ENCODE results near the gene TMEM247. TPM values are rescaled to one million over a fixed set of nuclear protein-coding genes. Genes with fewer than 3 reads are reported as not detected.

TMEM247 gene
- total and polyA plus RNA-seq, 12 donors = not detected

GRCh38 chr2:46481198-46482193 is 2.1 kb downstream of the TMEM247 start:
- WGBS, 4 donors = 71 to 76% (median 73%) methylated on average over 6 of the region's 6 CpGs
- H3K9me3 ChIP-seq (replicated peaks in 1 of 3) = no peaks in the 10 kb centered on the region
- TF ChIP-seq POLR2A (IDR thresholded peaks at IDR 0.05) (no peak), CTCF (IDR thresholded peaks at IDR 0.05) (no peak)
- no peak overlapping the region for H3K4me3 ChIP-seq
- H3K4me1 ChIP-seq (replicated peaks in 1 of 2) = no peaks in the 10 kb centered on the region
- H3K27me3 ChIP-seq = no peaks in the 10 kb centered on the region
- no peaks in the 10 kb centered on the region for H3K36me3 ChIP-seq (replicated peaks in 1 of 2)
- H3K27ac ChIP-seq = no peak overlapping the region
- DNase-seq = no peak
- intact Hi-C loops (cut with DNase I) = no loop called here

GRCh38 chr2:46482490-46482889 is 3.1 kb downstream of the TMEM247 start:
- Histone ChIP-seq H3K9me3 (replicated peaks in 1 of 3) (no peaks in the 10 kb centered on the region), H3K27me3 (no peaks in the 10 kb centered on the region), H3K4me1 (replicated peaks in 1 of 2) (no peaks in the 10 kb centered on the region), H3K36me3 (replicated peaks in 1 of 2) (no peaks in the 10 kb centered on the region), H3K27ac (no peak overlapping the region), H3K4me3 (no peak overlapping the region)
- no peak for DNase-seq
- intact Hi-C loops (cut with DNase I) = no loop called here
- WGBS, 4 donors = 79 to 89% (median 80%) methylated on average over 4 of the region's 4 CpGs
- TF ChIP-seq CTCF (IDR thresholded peaks at IDR 0.05) (no peak), POLR2A (IDR thresholded peaks at IDR 0.05) (no peak)

GRCh38 chr2:46485002-46485401 is 5.6 kb downstream of the TMEM247 start:
- Histone ChIP-seq H3K36me3 (replicated peaks in 1 of 2) (no peaks in the 10 kb centered on the region), H3K27me3 (no peaks in the 10 kb centered on the region), H3K4me1 (replicated peaks in 1 of 2) (no peaks in the 10 kb centered on the region), H3K27ac (no peak overlapping the region), H3K4me3 (no peak overlapping the region), H3K9me3 (replicated peaks in 1 of 3) (no peaks in the 10 kb centered on the region)
- TF ChIP-seq POLR2A (IDR thresholded peaks at IDR 0.05) (no peak), CTCF (IDR thresholded peaks at IDR 0.05) (no peak)
- no peak for DNase-seq
- WGBS, 4 donors = 89 to 95% (median 94%) methylated on average over 5 of the region's 5 CpGs
- intact Hi-C loops (cut with DNase I) = no loop called here

GRCh38 chr2:46486436-46486835 is 7.1 kb downstream of the TMEM247 start:
- WGBS, 4 donors = 82 to 88% (median 85%) methylated on average over 3 of the region's 3 CpGs
- H3K4me1 ChIP-seq (replicated peaks in 1 of 2) = peaks cover 0 to 14% of the 10 kb centered on the region in 2 donors
- no peak for DNase-seq
- intact Hi-C loops (cut with DNase I) = no loop called here
- TF ChIP-seq CTCF (IDR thresholded peaks at IDR 0.05) = no peak
- no peak for TF ChIP-seq POLR2A (IDR thresholded peaks at IDR 0.05)
- H3K9me3 ChIP-seq (replicated peaks in 1 of 3) = no peaks in the 10 kb centered on the region
- H3K4me3 ChIP-seq = no peak overlapping the region
- no peaks in the 10 kb centered on the region for H3K27me3 ChIP-seq
- H3K36me3 ChIP-seq (replicated peaks in 1 of 2) = no peaks in the 10 kb centered on the region
- H3K27ac ChIP-seq = no peak overlapping the region

Data from adrenal gland (tissue), 12 donors.